IMR-90 (cell line): ENCODE results near the gene CNTRL. TPM values are rescaled to one million over a fixed set of nuclear protein-coding genes. Genes with fewer than 3 reads are reported as not detected.

ENCODE experiments used
- ATAC-seq: fragments of 200-7000 bp; cut with Tn5 transposase; 2 replicates; pipeline ENCODE4 v1.9.1; 2020; ENCODE audit warnings: low read depth, mild to moderate bottlenecking, moderate library complexity
- BruUV-seq: library from RNA; stranded (reverse); fragments of 400-500 nt; replicated peaks from 2 replicates; lab custom pipeline; 2021; lab: Mats Ljungman, UMichigan
- CTCF ChIA-PET: fragments of 300-600 bp; formaldehyde crosslinking; extraction: SDS; loops from one replicate; lab custom pipeline; 2021; ENCODE audit warnings: antibody characterized with exemption; lab: Yijun Ruan, JAX
- POLR2A ChIA-PET: fragments of 300-600 bp; sonication (Branson Sonifier 250); formaldehyde crosslinking; loops from one replicate; lab custom pipeline; 2022; ENCODE audit warnings: antibody characterized with exemption; ENCODE audit not compliant: unreplicated experiment; lab: Charles Lee
- DNase-seq: peaks from one replicate; pipeline ENCODE4 v3.0.0; 2013
- H2AFZ ChIP-seq: replicated peaks from 2 replicates; pipeline ENCODE3; 2013; ENCODE audit warnings: low read length, mild to moderate bottlenecking; ENCODE audit not compliant: poor library complexity
- H2AK5ac ChIP-seq: 2 replicates; pipeline ENCODE4 v1.6.1; 2013; ENCODE audit warnings: low read depth, low read length, inconsistent platforms
- H2AK9ac ChIP-seq: replicated peaks from 2 replicates; pipeline ENCODE3; 2013; ENCODE audit warnings: mild to moderate bottlenecking, low read depth, low read length, moderate library complexity; ENCODE audit not compliant: poor library complexity
- H2BK120ac ChIP-seq: 2 replicates; pipeline ENCODE4 v1.6.1; 2013; ENCODE audit warnings: low read depth, low read length, inconsistent platforms
- H2BK15ac ChIP-seq: 3 replicates; pipeline ENCODE4 v1.6.1; 2013; ENCODE audit warnings: low read depth, low read length, inconsistent platforms
- H2BK20ac ChIP-seq: 2 replicates; pipeline ENCODE4 v1.6.1; 2013; ENCODE audit warnings: low read depth, mild to moderate bottlenecking, inconsistent platforms, low read length, moderate library complexity
- H2BK5ac ChIP-seq: 2 replicates; pipeline ENCODE4 v1.6.1; 2013; ENCODE audit warnings: mild to moderate bottlenecking, low read depth, low read length, inconsistent platforms; ENCODE audit not compliant: poor library complexity, severe bottlenecking
- H3K14ac ChIP-seq: replicated peaks from 2 replicates; pipeline ENCODE4 v1.6.1; 2013; ENCODE audit warnings: low read depth, low read length, inconsistent platforms
- H3K18ac ChIP-seq: 2 replicates; pipeline ENCODE4 v1.6.1; 2013; ENCODE audit warnings: low read depth, low read length, control low read depth
- H3K23ac ChIP-seq: 2 replicates; pipeline ENCODE4 v1.6.1; 2013; ENCODE audit warnings: low read depth, low read length, inconsistent platforms
- H3K27ac ChIP-seq: 2 replicates; pipeline ENCODE4 v1.5.1; 2013; ENCODE audit warnings: mild to moderate bottlenecking, control low read depth, low read length; ENCODE audit not compliant: insufficient read depth
- H3K27me3 ChIP-seq: 2 replicates; pipeline ENCODE4 v1.6.1; 2013; ENCODE audit warnings: low read length; ENCODE audit not compliant: control insufficient read depth, insufficient read depth
- H3K36me3 ChIP-seq: 2 replicates; pipeline ENCODE4 v1.6.1; 2013; ENCODE audit warnings: low read length, mixed read lengths; ENCODE audit not compliant: control insufficient read depth, insufficient read depth
- H3K4ac ChIP-seq: 2 replicates; pipeline ENCODE4 v1.6.1; 2013; ENCODE audit warnings: low read depth, low read length, inconsistent platforms
- H3K4me1 ChIP-seq: 2 replicates; pipeline ENCODE4 v1.6.1; 2013; ENCODE audit warnings: low read length, mixed read lengths; ENCODE audit not compliant: control insufficient read depth, insufficient read depth
- H3K4me2 ChIP-seq: 2 replicates; pipeline ENCODE4 v1.6.1; 2013; ENCODE audit warnings: low read depth, mild to moderate bottlenecking, control low read depth, low read length, moderate library complexity
- H3K4me3 ChIP-seq: 2 replicates; pipeline ENCODE4 v1.5.1; 2013; ENCODE audit warnings: low read depth, mild to moderate bottlenecking, control low read depth, low read length, moderate library complexity; ENCODE audit not compliant: insufficient read depth
- H3K56ac ChIP-seq: 2 replicates; pipeline ENCODE4 v1.6.1; 2013; ENCODE audit warnings: low read length, inconsistent platforms; ENCODE audit not compliant: insufficient read depth; ENCODE audit errors: extremely low read depth
- H3K79me1 ChIP-seq, 2 experiments: 2 replicates each; pipeline ENCODE4 v1.6.1; 2013; ENCODE audit warnings: low read length in 2 of 2, inconsistent platforms in 1 of 2, low read depth in 1 of 2
- H3K9ac ChIP-seq: 2 replicates; pipeline ENCODE4 v1.6.1; 2013; ENCODE audit warnings: low read depth, low read length, control low read depth
- H3K9me1 ChIP-seq: 2 replicates; pipeline ENCODE4 v1.6.1; 2013; ENCODE audit warnings: low read length, inconsistent platforms; ENCODE audit not compliant: insufficient read depth
- H3K9me3 ChIP-seq: 2 replicates; pipeline ENCODE4 v1.6.1; 2013; ENCODE audit warnings: low read length; ENCODE audit not compliant: control insufficient read depth, insufficient read depth
- H4K20me1 ChIP-seq: 2 replicates; pipeline ENCODE4 v1.6.1; 2013; ENCODE audit warnings: low read length, inconsistent platforms; ENCODE audit not compliant: insufficient read depth
- H4K5ac ChIP-seq: 2 replicates; pipeline ENCODE4 v1.6.1; 2013; ENCODE audit warnings: mild to moderate bottlenecking, low read depth, low read length, control low read depth
- H4K8ac ChIP-seq, 2 experiments: 2 replicates each; pipeline ENCODE4 v1.6.1; 2013; ENCODE audit warnings: low read depth in 2 of 2, low read length in 2 of 2, control low read depth in 1 of 2, inconsistent platforms in 1 of 2
- H4K91ac ChIP-seq: 2 replicates; pipeline ENCODE4 v1.6.1; 2013; ENCODE audit warnings: low read depth, low read length, inconsistent platforms; ENCODE audit not compliant: insufficient read depth
- CTCF ChIP-seq: conservative IDR thresholded peaks from 2 replicates; pipeline ENCODE4 v1.5.1; 2012; ENCODE audit warnings: mild to moderate bottlenecking, low read depth, low read length, improper control_type of control experiment
- FOS ChIP-seq: fragments of 150-350 bp; IDR thresholded peaks from 2 replicates; pipeline ENCODE4 v1.6.1; 2016; ENCODE audit warnings: low read depth, low read length
- WGBS, 2 experiments: methylation state at CpG; one replicate each; pipeline versions ENCODE4 v1.1.5 to v1.1.7; 2013; ENCODE audit warnings: missing lambda C conversion rate in 2 of 2; ENCODE audit not compliant: insufficient read length in 1 of 2; ENCODE audit errors: extremely low coverage in 2 of 2; 5-methylcytosine and 5-hydroxymethylcytosine counted together
- dilution Hi-C: fragments of 300-500 bp; cut with HindIII; formaldehyde crosslinking; loops from one replicate; pipeline ENCODE4 v1.14.3; 2018; ENCODE audit warnings: low sequenced_read_pairs; ENCODE audit not compliant: unreplicated experiment
- in situ Hi-C: fragments of 300-500 bp; cut with MboI; formaldehyde crosslinking; loops from 3 replicates; pipeline ENCODE4 v1.14.3; 2019; ENCODE audit warnings: low sequenced_read_pairs, inconsistent platforms, mixed read lengths
- intact Hi-C: fragments of 100-400 bp; cut with micrococcal nuclease; formaldehyde crosslinking; loops from 2 replicates; pipeline ENCODE4 v1.10.0; 2022
- polyA plus RNA-seq, 3 experiments: library from polyadenylated mRNA; depleted of rRNA; stranded (reverse); fragments of >200 nt; gene quantifications; 2 replicates each; pipeline ENCODE4 v1.2.3, GENCODE V29; 2012; ENCODE audit warnings: low replicate concordance in 1 of 3
- total RNA-seq: library from RNA; depleted of rRNA; stranded (reverse); fragments of >200 nt; gene quantifications from 2 replicates; pipeline ENCODE4 v1.2.3, GENCODE V29; 2012

Gene CNTRL
- total and polyA plus RNA-seq, 2 of the 4 experiments (the other 2 are of a cell fraction), result 4.5 to 7.3 TPM

GRCh38 chr9:121156263-121156731 is 81.5 kb downstream of the CNTRL start:
- no peak overlapping the region for H3K4ac ChIP-seq
- peak overlapping the region; percentile 85; the same call in 1 of the 2 replicates for H3K4me2 ChIP-seq
- no CpG with 5 or more reads among the region's 2 CpGs for WGBS, 2 experiments
- no peak overlapping the region for H2BK15ac ChIP-seq
- H3K4me1 ChIP-seq, result no peaks in the 10 kb centered on the region; the same call in 1 of the 2 replicates
- H4K8ac ChIP-seq, result no peak overlapping the region
- ATAC-seq (peak; percentile 75), DNase-seq (peak; percentile 90)
- H3K9ac ChIP-seq, result no peak overlapping the region
- CTCF ChIA-PET, result no interaction called here
- no peaks in the 10 kb centered on the region for H3K79me1 ChIP-seq
- peak; percentile 75 for TF ChIP-seq FOS
- TF ChIP-seq CTCF, result no peak
- H2AFZ ChIP-seq, result no peak overlapping the region
- no peak overlapping the region for H2AK5ac ChIP-seq
- no peak overlapping the region for H4K5ac ChIP-seq
- 0 out of 2 replicates have a peak overlapping the region, but pooled peaks have one; percentile 4 for H2BK20ac ChIP-seq
- H3K4me3 ChIP-seq, result no peak overlapping the region
- H4K91ac ChIP-seq, result no peak overlapping the region
- POLR2A ChIA-PET, result no interaction called here
- no peak overlapping the region for H2AK9ac ChIP-seq
- no peak overlapping the region for H3K56ac ChIP-seq
- intact Hi-C loops, result no loop called here
- no peak overlapping the region for H2BK120ac ChIP-seq
- in situ Hi-C loops, result no loop called here
- no peak overlapping the region for H3K27ac ChIP-seq
- no peaks in the 10 kb centered on the region for H3K9me3 ChIP-seq
- H3K23ac ChIP-seq, result no peak overlapping the region
- dilution Hi-C loops, result no loop called here
- no peaks in the 10 kb centered on the region for H3K27me3 ChIP-seq
- peaks cover 3% of the 10 kb centered on the region for H3K36me3 ChIP-seq
- H3K9me1 ChIP-seq, result no peaks in the 10 kb centered on the region
- H4K20me1 ChIP-seq, result no peaks in the 10 kb centered on the region; the same call in 1 of the 2 replicates
- H3K18ac ChIP-seq, result no peak overlapping the region
- H3K14ac ChIP-seq, result no peak overlapping the region; the same call in 1 of the 2 replicates
- BruUV-seq, result no TSS peak
- no peak overlapping the region for H2BK5ac ChIP-seq
